GM21381 (cell line): ENCODE data around the gene ACCSL.
A peak's percentile ranks its signal among the peaks of the same experiment; 100 is the strongest.

Source experiments
- ATAC-seq: cut with Tn5 transposase; IDR thresholded peaks from one replicate; pipeline ENCODE4 v1.9.1; 2021; ENCODE audit warnings: mild to moderate bottlenecking, moderate library complexity; ENCODE audit not compliant: unreplicated experiment

ACCSL gene

DNA sequence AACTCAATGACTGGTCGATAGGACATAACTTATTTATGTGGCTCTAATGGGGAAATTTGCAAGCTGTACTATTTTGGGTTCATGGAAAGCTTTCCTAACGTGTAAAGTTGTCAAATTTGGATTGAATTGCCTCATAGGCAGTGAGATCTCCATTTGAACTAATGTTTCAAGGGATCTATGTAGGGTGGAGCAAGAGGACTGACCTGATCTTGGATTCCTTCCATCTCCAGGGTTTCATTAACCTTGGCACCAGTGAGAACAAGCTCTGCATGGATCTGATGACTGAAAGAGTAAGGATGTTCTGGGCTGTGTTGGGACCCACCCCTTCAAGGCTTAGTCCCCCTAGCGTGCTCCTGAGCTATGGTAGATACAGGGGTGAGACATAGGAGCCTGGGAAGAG lies 2.1 kb downstream of the ACCSL start:
- no peak for ATAC-seq

DNA sequence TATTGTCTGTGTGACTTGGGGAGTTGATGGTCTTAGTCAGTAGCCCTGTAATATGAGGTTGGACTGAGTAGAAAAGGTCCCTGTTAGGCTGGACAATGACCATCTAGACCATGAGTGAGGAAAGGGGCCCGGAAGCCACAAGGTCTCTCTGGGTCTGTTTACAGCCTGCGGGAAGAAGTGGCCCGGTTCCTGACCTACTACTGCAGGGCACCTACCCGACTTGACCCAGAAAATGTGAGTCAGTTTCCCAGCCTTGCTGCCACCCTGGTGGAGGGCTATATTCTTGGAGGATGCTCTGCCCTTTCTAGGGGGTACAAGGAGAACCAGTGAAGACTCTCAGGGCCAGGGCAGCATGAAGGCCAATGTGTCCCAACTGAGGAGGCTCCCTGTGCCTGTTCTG lies 3.4 kb downstream of the ACCSL start:
- ATAC-seq = no peak

DNA sequence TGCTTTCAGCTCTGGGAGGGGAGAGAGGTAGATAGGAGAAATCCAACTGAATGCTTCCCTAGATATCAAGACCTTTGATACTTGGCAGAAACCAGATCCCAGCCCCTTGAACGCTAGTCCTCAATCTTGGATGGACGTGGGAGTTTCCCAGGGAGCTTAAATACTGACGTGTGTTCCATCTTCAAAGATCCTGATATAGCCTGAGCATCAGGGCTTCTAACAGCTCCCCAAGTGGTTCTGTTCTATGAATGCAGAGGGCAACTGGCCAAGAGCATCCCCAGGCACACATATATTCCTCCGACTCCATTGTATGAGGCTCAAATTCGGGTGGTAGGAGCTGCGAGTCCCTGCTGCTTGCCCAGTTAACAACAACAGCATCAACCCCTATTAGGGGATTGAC lies 9.6 kb downstream of the ACCSL start:
- no peak for ATAC-seq

DNA sequence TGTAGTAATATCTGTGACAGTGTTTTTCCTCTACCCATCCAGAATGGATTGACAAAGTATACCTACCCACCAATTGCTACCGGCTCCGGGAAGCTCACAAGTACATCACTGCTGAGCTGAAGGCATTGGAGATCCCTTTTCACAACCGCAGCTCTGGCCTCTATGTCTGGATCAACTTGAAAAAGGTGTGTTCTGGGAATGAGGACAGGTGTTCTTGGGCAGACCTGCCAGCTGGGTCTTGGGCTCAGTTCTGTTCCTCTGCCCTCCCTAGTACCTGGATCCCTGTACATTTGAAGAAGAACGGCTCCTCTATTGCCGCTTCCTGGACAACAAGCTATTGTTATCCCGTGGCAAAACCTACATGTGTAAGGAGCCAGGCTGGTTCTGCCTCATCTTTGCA lies 10.5 kb downstream of the ACCSL start:
- no peak for ATAC-seq

DNA sequence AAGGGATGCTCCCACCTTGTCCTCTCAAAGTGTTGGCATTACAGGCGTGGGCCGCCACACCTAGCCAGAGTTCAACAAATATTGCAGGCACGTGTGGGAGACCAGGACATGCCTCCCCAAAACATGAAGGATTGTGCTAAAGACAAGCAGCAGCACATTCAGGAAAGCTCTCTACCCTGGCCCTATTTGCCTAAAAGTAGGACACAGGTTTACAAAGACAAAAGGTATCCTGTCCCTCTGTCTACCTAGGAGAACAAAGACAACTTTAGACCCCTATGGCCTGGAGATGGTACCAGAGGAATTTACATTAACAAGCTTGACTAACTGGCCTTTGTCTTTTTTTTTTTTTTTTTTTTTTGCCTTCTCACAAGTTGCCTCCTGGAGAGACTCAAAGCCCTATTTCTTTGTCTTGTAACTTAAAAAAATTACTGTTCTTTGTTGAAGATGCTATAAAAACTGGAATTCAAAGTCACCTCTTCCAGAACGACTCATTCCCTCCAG lies 17.4 kb downstream of the ACCSL start:
- no peak for ATAC-seq

DNA sequence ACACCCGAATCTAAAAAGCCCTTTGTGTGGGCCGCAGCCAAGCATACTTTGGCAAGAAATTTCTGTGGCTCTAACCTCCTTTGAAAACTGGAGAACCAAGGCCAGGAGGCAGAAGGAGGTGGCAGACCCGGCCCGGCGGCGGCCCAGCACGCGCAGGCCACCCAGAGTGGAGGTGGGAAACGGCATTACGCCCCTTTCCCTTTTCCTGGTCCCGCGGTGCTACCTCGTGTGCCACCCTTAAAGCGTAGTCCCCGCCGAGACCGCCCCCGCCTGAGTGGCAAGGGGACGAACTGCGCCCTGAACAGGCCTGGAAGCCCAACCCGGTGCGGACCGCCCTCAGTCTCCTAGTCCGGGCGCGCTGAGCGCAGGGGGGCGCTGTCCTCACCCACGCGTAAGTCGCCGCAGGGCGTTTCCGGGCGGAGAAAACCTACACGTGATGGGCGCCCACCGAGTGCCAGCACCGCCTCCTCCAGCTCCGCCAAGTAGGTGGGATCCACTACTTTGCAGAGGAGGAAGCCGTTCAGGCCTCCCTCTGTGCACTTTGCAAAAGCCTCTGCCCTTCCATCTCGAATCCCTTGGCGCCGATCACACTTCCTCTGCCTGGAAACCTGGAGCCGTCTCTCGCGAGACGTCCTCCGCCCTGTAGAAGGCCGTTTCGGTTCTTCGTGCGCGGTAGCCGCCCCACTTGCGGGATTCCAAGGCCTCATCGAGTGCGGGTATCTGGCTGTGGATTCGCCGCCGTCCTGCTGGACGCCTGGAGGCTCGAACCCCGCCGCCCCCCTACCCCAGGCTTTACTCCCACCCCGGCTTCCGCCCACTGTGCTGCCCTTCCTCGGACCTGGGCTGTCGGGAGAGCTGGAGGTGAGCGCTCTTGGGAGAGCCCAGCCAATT lies 18.3 kb downstream of the ACCSL start, which contains the start of gene ACCS:
Gene ACCS (plus strand): TSS at position 430 of the 891 bp plus-strand sequence. CDS start 1,358 bp downstream, outside the sequence.
- peak; percentile 94 for ATAC-seq

DNA sequence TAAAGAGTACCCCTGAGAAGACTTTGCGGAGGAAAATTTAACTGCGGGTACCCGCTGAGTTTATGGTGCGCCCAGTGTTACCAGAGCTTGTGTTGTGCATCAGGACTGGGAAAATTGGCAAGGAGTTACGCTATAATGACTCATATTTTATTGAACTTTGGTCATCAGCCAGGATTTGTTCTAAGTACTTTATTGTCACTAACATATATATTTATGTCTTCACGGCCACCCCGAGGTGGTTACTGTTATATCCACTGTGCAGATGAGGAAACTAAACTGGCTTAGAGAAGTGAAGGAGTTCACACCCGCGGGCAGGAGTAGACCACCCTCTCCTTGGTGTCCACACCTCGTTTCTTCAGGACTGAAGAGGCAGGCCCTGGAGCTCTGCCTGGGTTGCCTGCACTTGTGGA lies 19.0 kb downstream of the ACCSL start:
- no peak for ATAC-seq

DNA sequence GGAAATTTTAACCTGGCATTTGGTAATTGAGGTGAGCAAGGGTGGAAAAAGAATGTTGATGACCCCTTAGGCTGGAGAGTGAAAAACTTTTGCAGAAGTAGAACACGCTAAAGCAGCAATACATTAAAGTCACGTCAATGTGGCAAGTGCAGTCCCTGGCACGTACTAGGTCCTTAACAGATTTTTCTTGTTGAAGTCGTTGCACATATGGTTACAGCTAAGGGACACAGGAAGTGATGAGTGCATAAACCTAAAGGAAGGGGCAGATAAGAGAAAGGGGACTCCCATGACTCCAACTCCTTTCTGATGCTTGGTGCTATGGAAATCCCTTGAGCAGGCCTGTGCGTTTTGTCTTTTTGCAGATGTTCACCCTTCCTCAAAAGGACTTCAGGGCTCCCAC lies 19.5 kb downstream of the ACCSL start:
- ATAC-seq = no peak

DNA sequence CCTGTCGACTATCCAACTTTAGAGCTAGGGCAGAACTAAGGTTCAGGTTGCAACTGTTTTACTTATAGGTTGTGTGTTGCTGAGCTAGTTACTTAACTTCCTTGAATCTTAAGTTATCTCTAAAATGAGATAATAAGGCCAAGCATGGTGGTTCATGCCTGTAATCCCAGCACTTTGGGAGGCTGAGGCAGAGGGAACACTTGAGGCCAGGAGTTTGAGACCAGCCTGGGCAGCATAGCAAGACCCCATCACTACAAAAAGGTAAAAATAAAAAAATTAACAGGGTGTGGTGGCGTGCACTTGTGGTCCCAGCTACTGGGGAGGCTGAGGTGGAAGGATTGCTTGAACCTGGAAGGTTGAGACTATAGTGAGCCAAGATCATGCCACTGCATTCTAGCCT lies 20.4 kb downstream of the ACCSL start:
- no peak for ATAC-seq

DNA sequence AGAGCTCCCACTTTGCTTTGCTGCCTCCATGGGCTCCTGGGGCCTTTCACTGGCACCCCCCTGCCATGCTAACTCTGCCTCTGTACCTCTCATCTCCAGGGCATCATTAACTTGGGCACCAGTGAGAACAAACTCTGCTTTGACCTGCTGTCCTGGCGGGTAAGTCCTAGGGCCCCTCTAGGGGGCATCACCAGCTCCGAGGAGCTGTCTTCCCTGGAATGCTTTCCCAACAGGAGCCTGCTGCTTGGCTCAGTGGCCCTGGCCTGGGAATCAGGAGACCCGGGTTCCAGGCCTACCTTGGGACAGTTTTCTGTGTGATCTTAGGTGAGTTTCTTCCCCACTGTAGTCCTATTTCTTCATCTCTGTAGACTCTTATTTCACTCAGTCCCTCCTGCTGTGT lies 23.4 kb downstream of the ACCSL start:
- no peak for ATAC-seq

DNA sequence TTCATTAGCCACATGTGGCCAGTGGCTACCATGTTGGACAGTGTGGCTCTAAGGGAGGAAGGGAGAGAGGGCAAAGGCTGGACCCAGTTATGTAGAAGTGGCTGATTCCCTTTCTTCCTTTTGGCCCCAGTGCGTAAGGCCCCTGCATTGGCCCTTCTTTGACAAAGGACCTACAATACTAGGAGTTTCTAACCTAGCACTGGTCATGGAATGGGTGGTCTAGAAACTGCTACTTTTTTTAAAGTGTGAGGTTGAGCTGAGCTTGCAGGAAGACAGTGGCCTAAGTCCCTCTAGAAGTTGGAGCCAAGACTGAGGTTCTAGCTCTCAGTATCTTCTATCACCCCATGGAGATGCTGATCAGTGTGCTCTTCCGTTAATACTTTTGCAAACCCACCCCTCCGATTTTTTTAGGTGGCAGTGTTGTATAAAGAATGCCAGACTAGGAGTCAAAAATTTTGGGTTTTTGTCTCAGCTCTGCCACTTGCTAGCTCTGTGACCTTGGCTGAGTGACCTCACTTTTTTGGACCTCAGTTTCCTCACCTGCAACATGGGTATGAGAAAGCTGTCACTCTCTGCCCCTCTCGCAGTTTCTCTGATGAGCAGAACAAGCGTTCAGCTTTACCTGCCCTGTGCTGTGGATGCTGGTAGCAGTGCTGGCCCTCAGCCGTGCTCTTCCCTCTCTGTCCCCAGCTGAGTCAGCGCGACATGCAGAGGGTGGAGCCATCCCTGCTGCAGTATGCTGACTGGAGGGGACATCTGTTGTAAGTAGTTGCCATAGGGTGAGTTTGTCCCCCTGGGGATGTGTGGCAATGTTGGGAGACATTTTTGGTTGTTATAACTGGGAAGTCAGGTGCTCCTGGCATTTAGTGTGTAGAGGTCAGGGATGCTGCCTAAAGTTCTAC lies 25.2 kb downstream of the ACCSL start:
- ATAC-seq = no peak

DNA sequence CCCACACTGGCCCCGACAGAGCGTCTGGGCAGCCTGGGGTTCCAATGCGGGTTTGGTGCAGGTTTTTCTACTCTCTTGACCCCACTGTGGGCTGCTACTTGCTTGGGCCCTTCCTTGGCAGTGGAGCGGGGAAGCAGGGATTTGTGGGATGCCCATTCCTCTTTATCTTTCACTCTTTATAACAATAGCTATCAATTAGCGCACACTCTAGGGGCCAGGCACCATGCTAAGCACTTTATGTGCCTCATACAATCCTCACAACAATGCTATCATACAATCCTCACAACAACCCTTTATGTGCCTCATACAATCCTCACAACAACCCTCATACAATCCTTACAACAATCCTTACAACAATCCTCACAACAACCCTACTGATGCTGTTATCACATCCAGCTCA lies 31.0 kb downstream of the ACCSL start:
- ATAC-seq = no peak

DNA sequence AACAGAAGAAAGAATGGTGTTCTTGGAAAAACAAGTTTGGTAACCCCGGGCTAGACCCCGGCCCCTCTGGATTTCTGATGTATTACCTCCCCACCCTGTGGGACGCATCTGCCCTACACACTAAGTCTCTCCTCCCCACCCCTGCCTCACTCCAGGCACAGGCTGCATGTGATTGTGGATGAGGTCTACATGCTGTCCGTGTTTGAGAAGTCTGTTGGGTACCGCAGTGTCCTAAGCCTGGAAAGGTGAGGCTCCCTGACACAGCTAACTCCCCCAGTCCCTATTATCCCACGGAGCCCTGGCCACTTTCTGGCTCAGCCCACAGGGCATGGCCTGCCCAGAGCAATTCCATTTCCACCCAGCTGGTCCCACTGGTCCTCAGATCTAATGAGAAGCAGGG lies 31.6 kb downstream of the ACCSL start:
- no peak for ATAC-seq

DNA sequence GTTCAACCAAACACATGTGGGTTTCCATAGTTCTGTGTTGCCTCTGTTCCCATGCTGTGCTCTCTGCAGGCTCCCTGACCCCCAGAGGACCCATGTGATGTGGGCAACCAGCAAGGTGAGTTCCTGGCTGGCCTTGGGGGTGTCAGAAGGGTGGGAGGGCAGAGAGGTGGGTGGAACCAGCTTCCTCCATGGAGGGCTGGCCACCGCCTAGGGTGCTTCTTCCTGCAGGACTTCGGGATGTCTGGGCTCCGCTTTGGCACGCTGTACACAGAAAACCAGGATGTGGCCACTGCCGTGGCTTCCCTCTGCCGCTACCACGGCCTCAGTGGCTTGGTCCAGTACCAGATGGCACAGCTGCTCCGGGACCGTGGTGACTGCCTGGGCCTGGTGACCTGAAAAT lies 33.2 kb downstream of the ACCSL start:
- no peak for ATAC-seq

DNA sequence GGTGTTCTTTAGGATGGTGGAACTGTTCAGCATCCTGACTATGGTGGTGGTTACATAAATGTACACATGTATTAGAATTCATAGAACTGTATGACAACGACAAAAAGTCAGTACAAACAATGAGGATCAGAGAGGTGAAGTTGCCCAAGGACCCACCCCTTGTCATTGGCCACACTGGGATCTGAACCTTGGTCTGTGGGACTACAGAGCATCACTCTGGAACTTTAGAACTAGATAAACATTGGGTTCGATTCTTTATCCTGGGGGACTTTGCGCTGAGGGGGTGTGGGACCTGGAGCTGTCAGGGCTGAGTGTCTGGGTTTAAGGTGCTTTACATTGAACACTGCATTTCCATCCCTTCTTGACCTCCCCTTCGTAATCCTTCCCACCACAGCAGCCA lies 34.9 kb downstream of the ACCSL start:
- ATAC-seq = no peak

DNA sequence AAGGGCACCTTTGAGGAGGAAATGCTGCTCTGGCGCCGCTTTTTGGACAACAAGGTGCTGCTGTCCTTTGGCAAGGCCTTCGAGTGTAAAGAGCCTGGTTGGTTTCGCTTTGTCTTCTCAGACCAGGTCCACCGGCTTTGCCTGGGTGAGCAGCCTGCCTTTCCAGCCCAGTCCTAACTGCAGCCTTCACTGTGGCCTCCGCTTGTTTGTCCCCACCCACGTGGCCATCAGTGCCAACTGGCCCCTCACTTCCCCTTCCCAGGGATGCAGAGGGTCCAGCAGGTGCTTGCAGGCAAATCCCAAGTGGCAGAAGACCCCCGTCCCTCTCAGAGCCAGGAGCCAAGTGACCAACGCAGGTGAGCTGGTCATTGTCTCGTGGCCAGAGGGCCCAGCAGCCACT lies 35.7 kb downstream of the ACCSL start:
- ATAC-seq = no peak

DNA sequence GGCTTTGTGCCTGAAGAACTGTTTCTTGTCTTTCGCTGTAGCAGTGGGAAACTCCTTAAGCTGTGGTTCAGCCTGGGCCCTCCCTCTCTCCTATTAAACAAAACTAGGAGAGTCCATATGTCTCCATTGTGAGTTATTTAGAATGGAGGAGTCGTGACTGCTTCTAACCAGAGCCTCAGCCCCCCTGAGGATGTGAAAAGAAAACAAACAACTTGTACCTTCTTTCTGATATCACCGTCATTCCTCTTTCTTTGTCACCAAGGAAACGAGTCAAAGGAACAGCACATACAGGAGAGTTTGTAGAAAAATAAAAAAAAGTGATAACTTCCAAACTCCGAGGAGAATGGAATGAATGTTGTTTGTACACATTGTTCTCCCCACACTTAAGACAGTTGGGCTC lies 36.1 kb downstream of the ACCSL start:
- no peak for ATAC-seq

DNA sequence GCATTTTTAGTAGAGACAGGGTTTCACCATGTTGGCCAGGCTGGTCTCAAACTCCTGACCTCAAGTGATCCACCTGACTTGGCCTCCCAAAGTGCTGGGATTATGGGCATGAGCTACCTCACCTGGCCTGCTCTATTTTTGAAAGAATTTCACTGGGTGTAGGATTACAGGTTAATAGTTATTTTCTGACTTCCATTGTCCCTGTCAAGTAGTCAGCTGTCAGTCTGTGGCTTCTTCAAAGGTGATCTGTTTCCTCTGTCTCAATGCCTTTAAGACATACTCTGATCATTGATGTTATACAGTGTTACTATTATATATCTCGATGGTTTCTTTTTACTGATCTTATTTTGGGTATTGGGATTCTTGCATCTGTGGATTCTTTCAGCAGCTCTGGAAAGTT lies 37.5 kb downstream of the ACCSL start:
- ATAC-seq = no peak

DNA sequence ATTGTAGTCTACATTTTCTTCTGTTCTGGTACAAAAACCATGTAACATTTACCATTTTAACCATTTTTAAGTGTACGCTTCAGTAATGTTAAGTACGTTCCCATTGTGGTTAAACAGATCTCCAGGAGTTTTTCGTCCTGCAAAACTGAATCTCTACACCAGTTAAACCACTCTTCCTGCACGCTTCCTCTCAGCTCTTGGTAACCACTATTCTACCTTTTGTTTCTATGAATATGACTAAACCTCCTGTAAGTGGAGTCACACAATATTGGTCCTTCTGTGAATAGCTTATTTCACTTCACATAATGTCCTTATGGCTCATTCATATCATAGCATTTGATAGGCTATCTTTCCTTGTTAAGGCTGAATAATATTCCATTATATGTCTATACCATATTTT lies 40.6 kb downstream of the ACCSL start:
- ATAC-seq = no peak

DNA sequence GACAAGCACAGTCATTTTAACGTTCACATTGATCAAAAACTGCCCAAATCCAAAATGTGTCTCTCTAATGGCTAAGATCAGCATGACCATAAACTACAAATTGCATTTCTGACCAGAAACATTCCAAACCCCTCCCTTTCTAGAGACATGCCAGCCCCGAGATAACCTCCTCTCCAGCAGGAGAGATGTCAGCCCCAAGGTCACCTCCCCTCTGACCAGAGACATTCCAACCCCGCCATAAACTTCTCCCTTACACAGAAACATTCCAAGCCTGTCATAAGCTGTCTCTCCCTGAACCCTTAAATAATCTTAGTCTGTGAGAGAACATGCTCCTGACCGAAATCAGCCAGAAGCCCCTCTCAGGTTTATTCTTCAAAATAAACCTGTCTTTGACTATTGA lies 41.1 kb downstream of the ACCSL start:
- no peak for ATAC-seq

DNA sequence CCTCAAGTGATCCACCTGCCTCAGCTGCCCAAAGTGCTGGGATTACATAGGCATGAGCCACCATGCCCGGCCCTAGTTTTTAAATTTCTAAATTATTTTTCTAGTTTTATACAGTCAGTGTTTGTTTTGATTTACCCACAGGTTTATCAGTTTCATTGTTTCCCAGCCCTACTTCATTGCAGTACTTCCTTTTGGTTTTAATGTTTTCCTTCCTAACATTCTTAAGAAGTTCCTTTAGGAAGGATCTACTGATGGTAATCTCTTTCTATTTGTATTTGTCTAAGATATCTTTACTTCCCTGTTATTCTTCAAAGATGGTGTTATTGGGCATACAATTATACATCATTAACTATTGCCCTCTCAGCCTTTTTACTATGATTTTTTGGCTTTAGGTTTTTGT lies 42.8 kb downstream of the ACCSL start:
- no peak for ATAC-seq
